Endothelial cell of umbilical vein (primary cell): ENCODE measurements around the gene SYNM. TPM values are rescaled to one million over a fixed set of nuclear protein-coding genes. Genes with fewer than 3 reads are reported as not detected.

ENCODE experiments used
- BruUV-seq: library from RNA; stranded (reverse); fragments of 400-500 nt; replicated peaks from 2 replicates; lab custom pipeline; 2021; lab: Mats Ljungman, UMichigan
- CTCF ChIA-PET: fragments of 300-600, 350-600 bp; sonication (Branson Sonifier 250); formaldehyde crosslinking; loops from one replicate; lab custom pipeline; 2021; ENCODE audit warnings: antibody characterized with exemption, inconsistent platforms; lab: Charles Lee
- POLR2A ChIA-PET: fragments of 300-600, 350-600 bp; sonication (Branson Sonifier 250); formaldehyde crosslinking; loops from one replicate; lab custom pipeline; 2021; ENCODE audit warnings: antibody characterized with exemption, inconsistent platforms; lab: Charles Lee
- DNase-seq: peaks from one replicate; pipeline ENCODE4 v3.0.0-alpha.2; 2011; ENCODE audit warnings: low read depth, low spot score
- FAIRE-seq: peaks from 2 replicates; lab custom pipeline; 2011; peaks lifted over from hg19 to GRCh38; lab: Jason Lieb, UNC
- H2AFZ ChIP-seq: 2 replicates; pipeline ENCODE4 v1.6.0; 2012; ENCODE audit warnings: low read depth, low read length, control low read depth, inconsistent platforms
- H3K27ac ChIP-seq: 2 replicates; pipeline ENCODE4 v1.5.1; 2011; ENCODE audit warnings: low read depth, mild to moderate bottlenecking, control low read depth, low read length, moderate library complexity; ENCODE audit not compliant: insufficient read depth
- H3K27me3 ChIP-seq, 2 experiments: 2 replicates each; pipeline versions ENCODE4 v1.6.0 to v1.6.1; 2011; ENCODE audit warnings: low read length in 2 of 2, mixed read lengths in 1 of 2; ENCODE audit not compliant: control insufficient read depth in 2 of 2, insufficient read depth in 2 of 2
- H3K36me3 ChIP-seq, 2 experiments: 2 replicates in 1 of 2; 3 replicates in 1 of 2; pipeline ENCODE4 v1.5.1; 2011; ENCODE audit warnings: low read length in 2 of 2, mild to moderate bottlenecking in 1 of 2, moderate library complexity in 1 of 2; ENCODE audit not compliant: control insufficient read depth in 2 of 2, insufficient read depth in 2 of 2; ENCODE audit errors: extremely low read depth in 1 of 2
- H3K4me1 ChIP-seq: 3 replicates; pipeline ENCODE4 v1.5.1; 2011; ENCODE audit warnings: mild to moderate bottlenecking, low read length; ENCODE audit not compliant: control insufficient read depth, insufficient read depth; ENCODE audit errors: extremely low read depth
- H3K4me2 ChIP-seq: 2 replicates; pipeline ENCODE4 v1.6.1; 2011; ENCODE audit warnings: low read length, control low read depth, mixed read lengths; ENCODE audit not compliant: insufficient read depth
- H3K4me3 ChIP-seq, 3 experiments: fragments of 200-600 bp in 1 of 3; sonication (generic), shearing (Covaris generic) in 1 of 3; replicated peaks in 1 of 3; 2 replicates each; pipeline ENCODE4 v1.5.1; 2011 to 2016; ENCODE audit warnings: control low read depth in 3 of 3, low read length in 3 of 3, mild to moderate bottlenecking in 2 of 3, inconsistent platforms in 1 of 3, low read depth in 1 of 3, moderate library complexity in 1 of 3; ENCODE audit not compliant: insufficient read depth in 1 of 3
- H3K79me2 ChIP-seq: 2 replicates; pipeline ENCODE4 v1.6.0; 2012; ENCODE audit warnings: low read length, inconsistent platforms; ENCODE audit not compliant: control insufficient read depth, insufficient read depth
- H3K9ac ChIP-seq: replicated peaks from 2 replicates; pipeline ENCODE3; 2011; ENCODE audit warnings: low read length, control low read depth; ENCODE audit not compliant: insufficient read depth; ENCODE audit errors: extremely low read depth
- H3K9me1 ChIP-seq: replicated peaks from 3 replicates; pipeline ENCODE4 v1.6.0; 2011; ENCODE audit warnings: mild to moderate bottlenecking, low read length; ENCODE audit not compliant: control insufficient read depth, insufficient read depth; ENCODE audit errors: extremely low read depth
- H3K9me3 ChIP-seq: replicated peaks from 2 replicates; pipeline ENCODE4 v1.5.1; 2012; ENCODE audit warnings: low read length, inconsistent platforms; ENCODE audit not compliant: control insufficient read depth, insufficient read depth
- H4K20me1 ChIP-seq: replicated peaks from 2 replicates; pipeline ENCODE3; 2011; ENCODE audit warnings: mild to moderate bottlenecking, low read length; ENCODE audit not compliant: control insufficient read depth, insufficient read depth; ENCODE audit errors: extremely low read depth
- MAX ChIP-seq: IDR thresholded peaks from 2 replicates; pipeline ENCODE4 v1.6.1; 2011; ENCODE audit not compliant: insufficient read depth, insufficient read length
- MYC ChIP-seq: IDR thresholded peaks from one replicate; pipeline ENCODE4 v1.6.1; 2011; ENCODE audit warnings: mild to moderate bottlenecking, low read depth, low read length
- POLR2A ChIP-seq: IDR thresholded peaks from 2 replicates; pipeline ENCODE4 v1.6.1; 2012; ENCODE audit warnings: low read depth, mild to moderate bottlenecking, control low read depth, low read length
- POLR2AphosphoS5 ChIP-seq: IDR thresholded peaks from 2 replicates; pipeline ENCODE4 v1.6.1; 2012; ENCODE audit warnings: low read depth, mild to moderate bottlenecking, control low read depth, low read length, moderate library complexity; ENCODE audit not compliant: insufficient read depth
- dilution Hi-C: fragments of 300-500 bp; cut with MboI; formaldehyde crosslinking; loops from one replicate; pipeline ENCODE4 v1.15.0; 2019; ENCODE audit warnings: low sequenced_read_pairs; ENCODE audit not compliant: extremely low pct_ligation_motif_present
- intact Hi-C: fragments of 100-400 bp; cut with micrococcal nuclease; formaldehyde crosslinking; loops from one replicate; pipeline ENCODE4 v1.10.0; 2022
- polyA plus RNA-seq, 4 experiments: library from polyadenylated mRNA; depleted of rRNA in 3 of 4; stranded (reverse) in 3 of 4; unstranded in 1 of 4; fragments of >200 nt; gene quantifications; 2 replicates each; pipeline versions ENCODE4 v1.2.1 to v1.2.3, GENCODE V29; 2011 to 2012; ENCODE audit warnings: missing spikeins in 1 of 4
- total RNA-seq: library from RNA; stranded (reverse); gene quantifications from 2 replicates; pipeline ENCODE4 v1.2.3, GENCODE V29; 2021

The SYNM gene
- total and polyA plus RNA-seq, 2 donors (not counting 3 experiments of a cell fraction or from before 2014, with no cell fraction given) = 3.7 to 10.2 TPM

GRCh38 chr15:99180964-99181306, 76.1 kb downstream of the SYNM start:
- H3K4me2 ChIP-seq = no peak overlapping the region
- dilution Hi-C loops (no loop called here), intact Hi-C loops (no loop called here)
- H2AFZ ChIP-seq = no peak overlapping the region
- H4K20me1 ChIP-seq = no peaks in the 10 kb centered on the region
- H3K36me3 ChIP-seq = peaks cover 0 to 4% of the 10 kb centered on the region in 2 experiments
- H3K9ac ChIP-seq = no peak overlapping the region
- no peaks in the 10 kb centered on the region for H3K79me2 ChIP-seq
- CTCF ChIA-PET = interaction anchor here (0.8 to 1.3 kb wide), 3 partner anchors 16 to 75 kb away, joined by 3 to 4 read pairs (median 3); no protein-coding TSS in a partner anchor
- TF ChIP-seq MYC = no peak
- TF ChIP-seq POLR2AphosphoS5 = no peak
- TF ChIP-seq POLR2A = no peak
- TF ChIP-seq MAX = no peak
- no TSS peak for BruUV-seq
- peaks cover 7% of the 10 kb centered on the region for H3K4me1 ChIP-seq
- H3K27me3 ChIP-seq = no peaks in the 10 kb centered on the region
- no peak overlapping the region for H3K27ac ChIP-seq
- H3K9me1 ChIP-seq = no peaks in the 10 kb centered on the region
- no peak overlapping the region for H3K4me3 ChIP-seq
- H3K9me3 ChIP-seq = no peaks in the 10 kb centered on the region
- DNase-seq (no peak), FAIRE-seq (no peak)
- POLR2A ChIA-PET = no interaction called here

- Histone ChIP-seq H3K79me2 (no peaks in the 10 kb centered on the region), H3K27ac (no peak overlapping the region), H3K9me3 (no peaks in the 10 kb centered on the region), H2AFZ (no peak overlapping the region), H3K9ac (no peak overlapping the region), H3K9me1 (no peaks in the 10 kb centered on the region), H3K4me2 (no peak overlapping the region), H3K4me1 (peaks cover 7% of the 10 kb centered on the region), H4K20me1 (no peaks in the 10 kb centered on the region), H3K27me3 (no peaks in the 10 kb centered on the region), H3K4me3 (no peak overlapping the region), H3K36me3 (peaks cover 0 to 4% of the 10 kb centered on the region in 2 experiments)
- DNase-seq = no peak
- no peak for TF ChIP-seq MYC
- intact Hi-C loops = no loop called here
- BruUV-seq = no TSS peak
- no peak for FAIRE-seq
- ChIA-PET POLR2A (no interaction called here), CTCF (interaction anchor here (0.8 to 1.4 kb wide), 4 partner anchors 17 to 105 kb away, joined by 3 to 4 read pairs (median 4); partner anchors contain the start of gene SYNM)
- dilution Hi-C loops = no loop called here
Observed at GRCh38 chr15:99181545-99181971, 76.7 kb downstream of the SYNM start.
